ENCODE data around the gene MTA1. TPM values are rescaled to one million over a fixed set of nuclear protein-coding genes. Genes with fewer than 3 reads are reported as not detected.

The MTA1 gene
- total RNA-seq, 4 donors from 2014 or later, result 62.9 to 218 (median 108) TPM

- no peaks in the 10 kb centered on the region for H3K36me3 ChIP-seq
- no peak for TF ChIP-seq CTCF (IDR thresholded peaks at IDR 0.05)
- TF ChIP-seq POLR2A (IDR thresholded peaks at IDR 0.05), result no peak
Measured at GRCh38 chr14:105460616-105461015, 41.0 kb downstream of the MTA1 start.

GRCh38 chr14:105461903-105462302 is 42.3 kb downstream of the MTA1 start:
- H3K4me3 ChIP-seq, result no peak overlapping the region
- H3K27ac ChIP-seq, result no peak overlapping the region
- TF ChIP-seq CTCF (IDR thresholded peaks at IDR 0.05), result no peak
- no peak for TF ChIP-seq POLR2A (IDR thresholded peaks at IDR 0.05)
- no peaks in the 10 kb centered on the region for H3K9me3 ChIP-seq
- DNase-seq, result no peak
- intact Hi-C loops (cut with DNase I; ENCODE audit: low total_unique reads), result no loop called here
- H3K36me3 ChIP-seq, result no peaks in the 10 kb centered on the region
- no peaks in the 10 kb centered on the region for H3K4me1 ChIP-seq
- H3K27me3 ChIP-seq, result no peaks in the 10 kb centered on the region

More at GRCh38 chr14:105460616-105461015, 41.0 kb downstream of the MTA1 start:
- intact Hi-C loops (cut with DNase I; ENCODE audit: low total_unique reads), result no loop called here
- no peaks in the 10 kb centered on the region for H3K9me3 ChIP-seq
- H3K27ac ChIP-seq, result no peak overlapping the region
- H3K27me3 ChIP-seq, result no peaks in the 10 kb centered on the region
- no peak overlapping the region for H3K4me3 ChIP-seq
- no peaks in the 10 kb centered on the region for H3K4me1 ChIP-seq
- no peak for DNase-seq

GRCh38 chr14:105464501-105464900 is 44.9 kb downstream of the MTA1 start:
- Histone ChIP-seq H3K36me3 (no peaks in the 10 kb centered on the region), H3K9me3 (no peaks in the 10 kb centered on the region), H3K27me3 (no peaks in the 10 kb centered on the region), H3K4me3 (no peak overlapping the region), H3K27ac (no peak overlapping the region), H3K4me1 (peaks cover 0 to 8% of the 10 kb centered on the region in 2 donors)
- no peak for TF ChIP-seq CTCF (IDR thresholded peaks at IDR 0.05)
- no peak for TF ChIP-seq POLR2A (IDR thresholded peaks at IDR 0.05)
- no peak for DNase-seq
- intact Hi-C loops (cut with DNase I; ENCODE audit: low total_unique reads), result no loop called here

GRCh38 chr14:105465209-105466031 is 45.8 kb downstream of the MTA1 start:
- Histone ChIP-seq H3K4me1 (peaks cover 0 to 8% of the 10 kb centered on the region in 2 donors), H3K36me3 (no peaks in the 10 kb centered on the region), H3K9me3 (no peaks in the 10 kb centered on the region), H3K27me3 (no peaks in the 10 kb centered on the region), H3K27ac (no peak overlapping the region), H3K4me3 (no peak overlapping the region)
- intact Hi-C loops (cut with DNase I; ENCODE audit: low total_unique reads), result no loop called here
- no peak for DNase-seq
- no peak for TF ChIP-seq CTCF (IDR thresholded peaks at IDR 0.05)
- no peak for TF ChIP-seq POLR2A (IDR thresholded peaks at IDR 0.05)

- H3K4me1 ChIP-seq, result peaks cover 0 to 8% of the 10 kb centered on the region in 2 donors
- intact Hi-C loops (cut with DNase I; ENCODE audit: low total_unique reads), result no loop called here
- H3K27me3 ChIP-seq, result no peaks in the 10 kb centered on the region
- H3K9me3 ChIP-seq, result no peaks in the 10 kb centered on the region
- H3K4me3 ChIP-seq, result no peak overlapping the region
- no peak for DNase-seq
- TF ChIP-seq POLR2A (IDR thresholded peaks at IDR 0.05), result no peak
- no peak for TF ChIP-seq CTCF (IDR thresholded peaks at IDR 0.05)
- no peak overlapping the region for H3K27ac ChIP-seq
- no peaks in the 10 kb centered on the region for H3K36me3 ChIP-seq
Measured at GRCh38 chr14:105466531-105467248, 47.1 kb downstream of the MTA1 start.

All from uterus (tissue), 4 donors.